ENCODE results near the gene TTC32.
"Not testable (repeated sequence)": the region's sequence is repeated elsewhere in the genome, so short reads cannot be mapped to it uniquely, and the experiment has no call there.

TTC32 gene

GRCh38 chr2:19899985-19900930 lies 1.5 kb downstream of the TTC32 start:
- no peak for DNase-seq (ENCODE audit: low read depth in 4 of 4, low spot score in 1 of 4)

DNA sequence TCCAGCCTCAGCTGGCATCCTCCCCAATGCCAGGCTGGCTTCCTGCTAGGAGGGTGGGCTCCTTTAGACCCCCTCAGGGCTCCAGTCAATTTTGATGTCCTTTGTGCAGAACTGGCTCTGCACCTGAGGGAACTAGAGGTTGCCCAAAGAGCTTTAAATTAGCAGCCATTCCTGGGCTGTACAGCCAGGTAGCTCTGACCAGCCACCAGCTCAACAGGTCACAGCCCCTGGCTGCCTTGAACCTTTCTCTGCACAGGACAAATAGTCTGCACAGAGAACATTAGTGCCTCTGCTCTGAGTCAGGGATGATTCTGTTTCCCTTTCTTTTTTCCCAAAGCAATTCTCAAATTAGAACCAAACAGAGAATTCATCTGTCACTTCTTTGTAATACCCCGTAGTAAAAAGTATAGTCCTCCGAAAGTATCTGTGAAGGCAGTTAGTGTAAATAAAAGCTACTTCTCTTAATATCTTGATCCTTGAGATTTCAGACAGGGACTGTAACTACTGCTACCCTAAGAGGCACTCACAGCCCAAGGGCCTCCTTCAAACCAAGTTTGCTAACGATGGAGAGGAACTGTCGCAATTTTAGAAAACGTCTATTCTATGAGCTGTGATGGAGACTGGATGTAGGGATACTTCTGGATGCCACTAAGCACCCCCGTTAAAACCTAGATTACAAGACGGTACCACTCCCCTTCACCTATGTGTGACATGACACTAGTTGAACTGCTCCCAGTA lies 3.0 kb downstream of the TTC32 start:
- DNase-seq (ENCODE audit: low read depth in 4 of 4, low spot score in 1 of 4): no peak

DNA sequence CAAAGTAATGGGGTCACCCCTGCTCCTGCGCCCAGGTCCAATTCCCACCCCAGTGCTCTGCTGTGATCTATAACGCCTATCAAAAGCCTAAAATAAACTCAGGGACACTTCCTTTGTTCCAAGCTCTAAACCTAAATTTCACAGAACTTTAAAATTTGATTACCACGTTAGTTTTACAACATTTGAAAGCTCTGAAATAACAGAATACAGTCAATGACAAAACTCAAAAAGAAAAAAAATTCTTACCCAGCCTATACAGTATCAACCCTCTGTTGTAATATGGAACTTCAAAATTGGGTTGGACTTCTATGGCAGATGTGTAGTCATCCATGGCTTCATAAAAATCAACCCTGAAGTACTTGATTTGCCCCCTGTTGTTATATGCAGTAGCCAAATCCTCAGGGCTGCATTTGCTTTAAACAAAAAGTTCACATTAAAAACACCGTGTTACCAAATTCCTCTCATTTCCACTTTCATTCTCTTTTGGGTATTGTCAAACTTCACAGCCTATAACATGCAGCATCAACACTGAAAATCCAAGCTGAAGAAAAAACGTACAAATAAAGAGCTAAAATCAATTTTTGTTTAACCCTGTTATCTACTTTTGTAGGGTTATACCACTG lies 4.0 kb downstream of the TTC32 start:
- DNase-seq (ENCODE audit: low read depth in 4 of 4, low spot score in 1 of 4): no peak

DNA sequence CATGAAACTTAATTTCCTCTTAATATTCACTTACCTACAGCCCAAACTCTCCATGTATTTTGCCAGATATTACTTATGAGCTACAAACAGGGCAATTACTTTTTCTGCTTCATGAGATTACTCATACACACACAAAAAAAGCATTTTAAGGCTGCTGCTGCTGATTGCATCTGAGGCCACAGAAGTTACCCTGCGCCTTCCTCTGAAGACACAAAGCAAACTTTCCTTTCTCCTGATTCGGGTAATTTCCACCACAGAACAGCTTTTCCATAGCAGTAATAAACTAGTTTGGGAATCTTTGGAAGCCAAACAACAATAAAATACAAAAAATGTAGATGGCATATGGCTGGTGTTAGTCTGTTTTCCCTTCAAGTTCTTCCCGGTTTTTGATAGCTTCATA lies 6.2 kb downstream of the TTC32 start:
- DNase-seq (ENCODE audit: low read depth in 4 of 4, low spot score in 1 of 4): no peak

- DNase-seq (ENCODE audit: low read depth in 4 of 4, low spot score in 1 of 4): no peak
Measured at GRCh38 chr2:19894134-19894792, 7.5 kb downstream of the TTC32 start.

DNA sequence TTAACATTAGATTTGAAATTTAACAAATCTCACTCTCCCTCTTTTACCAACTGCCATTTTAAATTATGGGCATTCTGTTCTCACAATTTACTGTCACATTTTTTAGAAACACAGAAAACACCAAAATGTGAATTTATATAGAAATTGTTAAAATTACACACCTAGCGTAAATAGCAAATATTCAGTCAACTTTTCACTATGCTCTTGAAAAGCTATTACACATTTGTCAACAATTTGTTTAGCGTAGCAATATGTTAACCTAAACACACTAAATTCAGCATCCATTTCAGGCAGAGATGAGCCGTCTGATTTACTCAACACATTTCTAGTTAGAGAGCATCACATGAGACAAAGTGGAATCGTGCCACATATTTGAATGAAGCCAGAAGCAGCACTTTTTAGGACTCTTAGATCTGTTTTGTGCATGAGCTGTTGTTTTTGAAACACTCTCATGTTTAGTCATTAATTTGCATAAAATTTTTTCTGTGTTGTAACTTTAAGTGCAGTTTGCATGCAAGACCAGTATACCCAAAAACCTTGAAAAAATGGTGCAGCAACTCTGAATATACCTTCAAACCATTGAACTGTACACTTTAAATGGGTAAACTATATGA lies 8.2 kb downstream of the TTC32 start:
- DNase-seq (ENCODE audit: low read depth in 4 of 4, low spot score in 1 of 4): no peak

- not testable (repeated sequence) for DNase-seq (ENCODE audit: low read depth in 4 of 4, low spot score in 1 of 4)
Measured at GRCh38 chr2:19891971-19892370, 9.8 kb downstream of the TTC32 start.

- no peak for DNase-seq (ENCODE audit: low read depth in 4 of 4, low spot score in 1 of 4)
Measured at GRCh38 chr2:19890104-19890503, 11.7 kb downstream of the TTC32 start.

DNA sequence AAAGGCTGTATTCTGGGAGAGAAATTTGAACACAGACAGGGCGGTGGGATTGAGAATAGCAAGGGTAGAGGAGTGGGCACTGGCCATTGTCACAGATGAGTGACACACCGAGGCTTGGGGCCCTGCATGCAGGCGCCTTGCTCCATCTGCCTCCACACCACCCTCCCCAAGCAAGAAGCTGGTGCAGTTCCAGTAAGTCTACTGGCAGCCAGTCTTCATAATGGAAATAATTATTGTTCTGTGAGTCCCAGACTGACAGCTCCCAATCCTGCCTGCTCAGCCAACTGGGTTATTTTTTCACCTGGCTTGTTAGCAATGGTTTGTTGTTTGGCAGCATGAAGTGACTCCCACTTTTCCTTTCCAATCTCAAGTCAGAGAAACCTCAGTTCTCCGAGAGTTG lies 13.0 kb downstream of the TTC32 start:
- DNase-seq (ENCODE audit: low read depth in 4 of 4, low spot score in 1 of 4): no peak

DNA sequence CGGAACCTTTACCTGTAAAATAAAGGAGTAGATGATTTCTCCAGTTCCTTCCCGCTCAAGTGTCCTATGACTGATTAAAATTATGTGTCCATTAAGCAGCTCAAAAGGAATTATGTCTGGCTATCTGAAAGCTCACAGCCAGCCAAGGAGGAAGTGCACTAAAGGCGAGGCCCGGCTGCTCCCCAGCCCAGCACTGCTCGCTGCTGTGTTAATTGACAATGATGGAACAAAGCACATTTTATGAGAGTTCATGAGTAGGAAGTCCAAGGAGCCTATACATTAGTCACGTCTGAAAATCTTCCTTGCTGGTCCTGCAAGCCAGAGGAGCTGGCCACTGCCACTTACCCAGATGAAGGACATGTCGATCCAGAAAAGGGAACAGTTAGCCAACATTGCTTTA lies 14.3 kb downstream of the TTC32 start:
- no peak for DNase-seq (ENCODE audit: low read depth in 4 of 4, low spot score in 1 of 4)

GRCh38 chr2:19886261-19886660 lies 15.5 kb downstream of the TTC32 start:
- no peak for DNase-seq (ENCODE audit: low read depth in 4 of 4, low spot score in 1 of 4)

- no peak for DNase-seq (ENCODE audit: low read depth in 4 of 4, low spot score in 1 of 4)
Measured at GRCh38 chr2:19885791-19886190, 16.0 kb downstream of the TTC32 start.

DNA sequence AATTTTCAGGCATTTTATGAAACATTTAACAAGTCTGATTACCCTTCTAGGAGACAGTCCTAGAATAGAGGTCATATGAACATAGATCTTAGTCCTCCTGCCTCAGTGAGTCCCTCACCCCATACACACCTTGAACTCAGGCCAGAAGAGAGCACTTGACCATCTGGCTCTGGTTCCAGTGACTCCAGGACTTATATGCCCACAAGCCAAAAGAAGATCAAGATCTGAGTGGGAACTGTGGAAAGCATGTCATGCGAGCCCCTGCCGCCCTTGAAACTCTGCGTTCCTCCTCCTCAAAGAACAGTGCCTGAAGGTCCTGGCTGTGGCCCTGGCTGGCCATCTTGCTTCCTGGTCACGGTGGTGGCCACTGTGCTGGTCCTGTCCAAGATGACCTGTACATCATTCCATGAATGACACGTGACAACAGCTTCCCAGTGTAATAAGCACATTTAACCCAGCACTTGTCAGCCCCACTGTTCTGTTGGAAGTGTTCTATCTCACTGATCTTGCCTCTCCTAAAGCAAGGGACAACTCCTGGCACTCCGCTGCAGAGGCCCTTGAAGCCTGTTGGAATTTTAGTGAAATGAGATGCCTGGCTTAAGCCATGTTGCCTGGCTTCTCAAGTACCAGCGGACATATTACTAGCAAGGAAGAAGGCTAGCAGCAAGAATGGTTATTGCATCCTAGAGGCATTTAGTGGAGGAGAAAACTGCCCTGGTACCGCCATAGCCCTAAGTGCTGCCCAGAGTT lies 17.6 kb downstream of the TTC32 start:
- no peak for DNase-seq (ENCODE audit: low read depth in 4 of 4, low spot score in 1 of 4)

- DNase-seq (ENCODE audit: low read depth in 4 of 4, low spot score in 1 of 4): no peak
Measured at GRCh38 chr2:19883486-19883885, 18.3 kb downstream of the TTC32 start.

DNA sequence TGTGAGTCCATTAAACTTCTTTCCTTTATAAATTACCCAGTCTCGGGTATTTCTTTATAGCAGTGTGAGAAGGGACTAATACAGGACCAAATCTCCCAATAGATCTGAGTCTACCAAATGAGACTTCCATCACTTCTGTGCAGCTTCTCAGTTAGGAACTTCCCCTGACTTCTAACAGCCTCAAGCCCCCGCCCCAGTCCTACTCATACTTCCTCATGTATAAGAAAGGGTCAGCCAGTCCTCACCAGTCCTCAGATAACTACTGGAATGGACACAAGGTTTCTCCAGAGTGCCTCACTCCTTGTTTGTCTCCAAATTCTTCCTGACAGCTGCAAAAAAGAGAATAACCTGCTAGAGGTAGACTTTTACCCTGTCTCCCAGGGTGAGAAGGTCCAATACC lies 19.5 kb downstream of the TTC32 start:
- DNase-seq (ENCODE audit: low read depth in 4 of 4, low spot score in 1 of 4): no peak

- no peak for DNase-seq (ENCODE audit: low read depth in 4 of 4, low spot score in 1 of 4)
Measured at GRCh38 chr2:19881908-19882265, 19.9 kb downstream of the TTC32 start.

DNA sequence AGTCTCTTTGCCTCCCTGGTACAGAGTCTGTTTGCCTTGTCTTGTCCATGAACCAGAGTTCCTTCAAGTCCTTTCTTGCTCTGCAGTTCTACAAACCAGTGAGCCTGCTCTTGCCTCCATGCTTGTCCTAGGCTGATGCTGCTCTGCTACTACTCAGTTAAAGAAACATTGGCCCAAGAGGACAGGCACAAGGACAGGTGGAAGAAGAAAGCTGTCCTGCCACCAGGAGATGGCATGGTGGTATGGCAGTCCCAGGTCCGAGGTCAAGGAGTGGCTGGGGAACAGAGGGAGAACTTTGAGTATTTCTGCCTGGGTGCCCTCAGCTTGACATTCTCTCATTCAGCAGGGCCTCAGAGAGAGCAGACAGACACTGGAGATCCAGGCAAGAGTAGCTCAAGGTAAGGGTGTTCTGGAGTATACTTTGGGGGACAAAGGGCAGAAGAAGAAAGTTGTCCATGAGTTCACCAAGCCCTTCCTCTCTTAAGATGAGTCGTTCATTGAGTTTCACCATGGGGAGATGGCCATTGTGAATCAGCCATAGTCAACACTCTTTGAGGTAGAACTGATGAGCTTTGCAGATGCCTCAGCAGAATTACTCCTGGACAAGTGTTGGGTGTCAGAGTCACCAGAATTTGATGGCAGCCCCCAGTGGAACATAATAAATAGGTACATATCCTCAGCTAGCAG lies 20.4 kb downstream of the TTC32 start:
- no peak for DNase-seq (ENCODE audit: low read depth in 4 of 4, low spot score in 1 of 4)

- DNase-seq (ENCODE audit: low read depth in 4 of 4, low spot score in 1 of 4): not testable (repeated sequence)
Measured at GRCh38 chr2:19880191-19880590, 21.6 kb downstream of the TTC32 start.

DNA sequence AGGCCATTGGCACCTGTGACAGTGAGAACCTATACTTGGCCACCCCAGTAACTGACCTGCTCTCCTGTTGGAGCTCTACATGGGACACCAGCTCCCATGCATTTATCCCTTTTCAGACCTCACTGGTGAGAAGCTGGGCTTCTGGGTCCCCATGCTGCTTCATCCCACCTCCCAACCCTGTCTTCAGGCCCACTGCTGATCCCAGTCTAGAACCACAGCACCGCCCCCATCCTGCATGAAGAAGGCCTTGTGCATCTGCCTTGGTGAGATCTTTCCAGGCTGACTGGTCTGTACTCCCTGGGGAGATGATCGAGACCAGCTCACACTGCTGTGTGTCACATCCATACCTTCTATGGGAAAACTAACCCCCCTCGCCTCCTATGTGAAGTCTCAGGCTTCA lies 22.7 kb downstream of the TTC32 start:
- no peak for DNase-seq (ENCODE audit: low read depth in 4 of 4, low spot score in 1 of 4)

Measured in stimulated activated CD4-positive, alpha-beta T cell treated with anti-CD3 and anti-CD28 coated beads, Interleukin-1b, Interleukin-23, amount 100 ng/mL, for 24 hours (primary cell).